ENCODE results near the gene ZNF133. TPM values are rescaled to one million over a fixed set of nuclear protein-coding genes. Genes with fewer than 3 reads are reported as not detected.
"Not testable (repeated sequence)": the region's sequence is repeated elsewhere in the genome, so short reads cannot be mapped to it uniquely, and the experiment has no call there.

ZNF133 gene
- total RNA-seq = 10 to 100 TPM; 12.7 to 24.3 (median 17.5) TPM

- no peak for TF ChIP-seq EP300 (IDR thresholded peaks at IDR 0.05; ENCODE audit: low read depth)
- TF ChIP-seq POLR2A (IDR thresholded peaks at IDR 0.05) = peak; percentile 76
- TF ChIP-seq, protein P1, sequence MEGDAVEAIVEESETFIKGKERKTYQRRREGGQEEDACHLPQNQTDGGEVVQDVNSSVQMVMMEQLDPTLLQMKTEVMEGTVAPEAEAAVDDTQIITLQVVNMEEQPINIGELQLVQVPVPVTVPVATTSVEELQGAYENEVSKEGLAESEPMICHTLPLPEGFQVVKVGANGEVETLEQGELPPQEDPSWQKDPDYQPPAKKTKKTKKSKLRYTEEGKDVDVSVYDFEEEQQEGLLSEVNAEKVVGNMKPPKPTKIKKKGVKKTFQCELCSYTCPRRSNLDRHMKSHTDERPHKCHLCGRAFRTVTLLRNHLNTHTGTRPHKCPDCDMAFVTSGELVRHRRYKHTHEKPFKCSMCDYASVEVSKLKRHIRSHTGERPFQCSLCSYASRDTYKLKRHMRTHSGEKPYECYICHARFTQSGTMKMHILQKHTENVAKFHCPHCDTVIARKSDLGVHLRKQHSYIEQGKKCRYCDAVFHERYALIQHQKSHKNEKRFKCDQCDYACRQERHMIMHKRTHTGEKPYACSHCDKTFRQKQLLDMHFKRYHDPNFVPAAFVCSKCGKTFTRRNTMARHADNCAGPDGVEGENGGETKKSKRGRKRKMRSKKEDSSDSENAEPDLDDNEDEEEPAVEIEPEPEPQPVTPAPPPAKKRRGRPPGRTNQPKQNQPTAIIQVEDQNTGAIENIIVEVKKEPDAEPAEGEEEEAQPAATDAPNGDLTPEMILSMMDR (IDR thresholded peaks at IDR 0.05) = no peak
- peak; percentile 66 to 90 (median 85) for TF ChIP-seq POLR2AphosphoS5 (IDR thresholded peaks at IDR 0.05)
- Histone ChIP-seq H3K27me3 (no peaks in the 10 kb centered on the region), H3K4me1 (peaks cover 0 to 19% (median 12%) of the 10 kb centered on the region in 4 donors), H3K9me3 (peaks cover 0 to 16% of the 10 kb centered on the region in 2 donors), H3K27ac (peak within 1 kb of the TSS; percentile 86 to 93 (median 90)), H3K4me3 (peak within 1 kb of the TSS; percentile 63 to 80 (median 74)), H3K36me3 (no peaks in the 10 kb centered on the region)
- 0 to 1% methylated on average over 7 to 54 of the region's 63 CpGs for WGBS, 2 donors (ENCODE audit: low coverage in 1 of 2)
- DNase-seq = peak; percentile 98
- intact Hi-C loops (cut with DNase I; ENCODE audit: low total_unique reads) (no loop called here), in situ Hi-C loops (cut with MboI; ENCODE audit: low pct_ligation_motif_present in 1 of 4, low pct_unique_long_range_greater_than_20kb in 1 of 4, low sequenced_read_pairs in 3 of 4) (loop anchor here (25.0 kb wide), 1 partner anchor 776 kb away; no protein-coding TSS in a partner anchor)
Measured at GRCh38 chr20:18287915-18288748, at the start of gene ZNF133. ZNF133 (plus strand) TSS chr20:18288527; CDS start chr20:18305687, 17,160 bp downstream.

DNA sequence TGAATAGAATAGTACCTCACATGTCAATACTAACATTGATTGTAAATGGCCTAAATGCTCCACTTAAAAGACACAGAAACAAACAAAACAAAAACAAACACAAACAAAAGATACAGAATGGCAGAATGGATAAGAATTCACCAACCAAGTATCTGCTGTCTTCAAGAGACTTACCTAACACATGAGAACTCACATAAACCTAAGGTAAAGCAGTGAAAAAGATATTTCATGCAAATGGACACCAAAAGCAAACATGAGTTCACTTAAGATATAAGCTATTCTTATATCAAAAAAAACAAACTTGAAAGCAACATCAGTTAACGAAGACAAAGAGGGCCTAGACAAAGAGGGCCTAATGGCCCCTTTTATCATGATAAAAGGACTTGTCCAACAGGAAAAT lies 47.3 kb upstream of the ZNF133 start:
- in situ Hi-C loops (cut with MboI; ENCODE audit: low pct_ligation_motif_present in 1 of 4, low pct_unique_long_range_greater_than_20kb in 1 of 4, low sequenced_read_pairs in 3 of 4) (no loop called here), intact Hi-C loops (cut with DNase I; ENCODE audit: low total_unique reads) (no loop called here)
- Histone ChIP-seq H3K9me3 (no peaks in the 10 kb centered on the region), H3K27me3 (peaks cover 8% of the 10 kb centered on the region), H3K27ac (no peak overlapping the region), H3K4me3 (no peak overlapping the region), H3K4me1 (no peaks in the 10 kb centered on the region), H3K36me3 (no peaks in the 10 kb centered on the region)
- WGBS, 2 donors (ENCODE audit: low coverage in 1 of 2) = 64 to 89% methylated on average over 1 of the region's 1 CpG
- DNase-seq = no peak
- TF ChIP-seq EP300 (IDR thresholded peaks at IDR 0.05; ENCODE audit: low read depth) (no peak), POLR2AphosphoS5 (IDR thresholded peaks at IDR 0.05) (no peak), POLR2A (IDR thresholded peaks at IDR 0.05) (no peak)
- TF ChIP-seq, protein P1 (IDR thresholded peaks at IDR 0.05) = no peak

- no peaks in the 10 kb centered on the region for H3K4me1 ChIP-seq
- H3K4me3 ChIP-seq = no peak overlapping the region
- no peak for DNase-seq
- no peaks in the 10 kb centered on the region for H3K36me3 ChIP-seq
- H3K27ac ChIP-seq = no peak overlapping the region
- in situ Hi-C loops (cut with MboI; ENCODE audit: low pct_ligation_motif_present in 1 of 4, low pct_unique_long_range_greater_than_20kb in 1 of 4, low sequenced_read_pairs in 3 of 4) = no loop called here
- peaks cover 5% of the 10 kb centered on the region for H3K27me3 ChIP-seq
- WGBS, 2 donors (ENCODE audit: low coverage in 1 of 2) = 17 to 37% methylated on average over 1 of the region's 1 CpG
- intact Hi-C loops (cut with DNase I; ENCODE audit: low total_unique reads) = no loop called here
- TF ChIP-seq EP300 (IDR thresholded peaks at IDR 0.05; ENCODE audit: low read depth) = no peak
- no peak for TF ChIP-seq POLR2AphosphoS5 (IDR thresholded peaks at IDR 0.05)
- TF ChIP-seq POLR2A (IDR thresholded peaks at IDR 0.05) = no peak
- TF ChIP-seq, protein P1 (IDR thresholded peaks at IDR 0.05) = no peak
- no peaks in the 10 kb centered on the region for H3K9me3 ChIP-seq
Measured at GRCh38 chr20:18243802-18244201, 44.5 kb upstream of the ZNF133 start.

DNA sequence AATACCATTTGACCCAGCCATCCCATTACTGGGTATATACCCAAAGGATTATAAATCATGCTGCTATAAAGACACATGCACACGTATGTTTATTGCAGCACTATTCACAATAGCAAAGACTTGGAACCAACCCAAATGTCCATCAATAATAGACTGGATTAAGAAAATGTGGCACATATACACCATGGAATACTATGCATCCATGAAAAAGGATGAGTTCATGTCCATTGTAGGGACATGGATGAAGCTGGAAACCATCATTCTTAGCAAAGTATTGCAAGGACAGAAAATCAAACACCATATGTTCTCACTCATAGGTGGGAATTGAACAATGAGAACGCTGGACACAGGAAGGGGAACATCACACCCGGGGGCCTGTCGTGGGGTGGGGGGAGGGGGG lies 39.8 kb upstream of the ZNF133 start:
- intact Hi-C loops (cut with DNase I; ENCODE audit: low total_unique reads) = not testable (repeated sequence)
- WGBS, 2 donors (ENCODE audit: low coverage in 1 of 2) = 40 to 73% methylated on average over 1 to 4 of the region's 4 CpGs

More for the DNA sequence above, 39.8 kb upstream of the ZNF133 start:
- H3K27me3 ChIP-seq; in situ Hi-C loops (cut with MboI; ENCODE audit: low pct_ligation_motif_present in 1 of 4, low pct_unique_long_range_greater_than_20kb in 1 of 4, low sequenced_read_pairs in 3 of 4); H3K4me1 ChIP-seq; H3K4me3 ChIP-seq; H3K9me3 ChIP-seq; H3K27ac ChIP-seq; DNase-seq; H3K36me3 ChIP-seq: not testable (repeated sequence)

Data from transverse colon (tissue), 4 donors.